GM21529 (cell line): Measurements from ENCODE around the gene AVP.
A peak's percentile ranks its signal among the peaks of the same experiment; 100 is the strongest.
"Not testable (repeated sequence)": the region's sequence is repeated elsewhere in the genome, so short reads cannot be mapped to it uniquely, and the experiment has no call there.

ENCODE experiments used
- ATAC-seq: cut with Tn5 transposase; IDR thresholded peaks from one replicate; pipeline ENCODE4 v1.9.1; 2021; ENCODE audit not compliant: unreplicated experiment

Gene AVP

DNA sequence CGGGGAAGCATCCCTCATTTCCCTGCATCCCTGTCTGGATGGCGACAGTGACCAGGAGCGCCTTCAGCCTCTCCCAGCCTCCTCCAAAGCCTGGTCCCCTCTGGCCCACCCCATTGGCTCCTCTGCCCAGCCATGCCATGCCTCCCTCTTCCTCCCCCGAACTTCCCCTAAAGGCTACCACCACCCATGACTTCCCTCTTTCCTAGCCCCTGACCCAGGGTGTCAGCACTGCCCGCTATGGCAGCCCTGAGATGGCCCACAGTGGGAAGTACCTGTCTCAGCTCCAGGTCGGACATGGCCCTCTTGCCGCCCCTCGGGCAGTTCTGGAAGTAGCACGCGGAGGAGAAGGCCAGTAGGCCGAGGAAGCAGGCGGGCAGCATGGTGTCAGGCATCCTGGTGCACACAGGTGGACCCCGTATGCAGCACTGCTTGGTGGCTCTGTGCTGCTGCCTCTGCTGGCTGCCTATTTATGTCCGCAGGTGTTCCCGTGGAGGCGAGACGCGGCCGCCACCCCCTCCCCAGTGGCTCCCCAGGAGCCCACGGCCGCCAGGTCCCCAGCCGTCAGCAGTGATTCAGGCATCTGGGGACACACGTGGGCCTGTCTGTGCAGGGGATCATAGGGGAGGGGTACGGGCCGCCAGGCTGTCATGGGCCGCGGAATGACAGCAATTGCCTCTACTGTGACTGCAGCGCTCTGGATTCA is at the start of gene AVP:
TSS of gene AVP (minus strand) at position 442 of the 703 bp plus-strand sequence. CDS start at position 392, 50 bp downstream.
- no peak for ATAC-seq

- no peak for ATAC-seq
Measured at GRCh38 chr20:3134151-3134550, 49.6 kb upstream of the AVP start.

DNA sequence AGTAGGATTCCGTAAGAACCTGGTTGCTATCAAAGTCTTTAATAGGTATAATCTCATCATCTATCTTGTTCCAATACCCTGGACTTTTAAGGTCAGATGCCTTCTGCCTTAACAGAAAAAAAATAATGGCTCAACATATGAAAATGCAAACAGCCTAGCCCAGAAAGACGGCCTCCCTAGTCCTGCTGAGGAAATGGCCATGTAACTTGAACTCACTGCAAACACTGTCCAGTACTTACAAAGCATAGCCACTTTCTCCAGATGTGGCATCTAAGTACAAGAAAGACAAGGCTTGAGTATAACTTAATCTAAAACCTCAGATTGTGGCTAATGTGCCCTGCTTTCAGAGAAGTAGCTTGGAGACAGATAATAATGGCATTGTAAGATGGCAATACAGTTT is 48.6 kb upstream of the AVP start:
- ATAC-seq = no peak

DNA sequence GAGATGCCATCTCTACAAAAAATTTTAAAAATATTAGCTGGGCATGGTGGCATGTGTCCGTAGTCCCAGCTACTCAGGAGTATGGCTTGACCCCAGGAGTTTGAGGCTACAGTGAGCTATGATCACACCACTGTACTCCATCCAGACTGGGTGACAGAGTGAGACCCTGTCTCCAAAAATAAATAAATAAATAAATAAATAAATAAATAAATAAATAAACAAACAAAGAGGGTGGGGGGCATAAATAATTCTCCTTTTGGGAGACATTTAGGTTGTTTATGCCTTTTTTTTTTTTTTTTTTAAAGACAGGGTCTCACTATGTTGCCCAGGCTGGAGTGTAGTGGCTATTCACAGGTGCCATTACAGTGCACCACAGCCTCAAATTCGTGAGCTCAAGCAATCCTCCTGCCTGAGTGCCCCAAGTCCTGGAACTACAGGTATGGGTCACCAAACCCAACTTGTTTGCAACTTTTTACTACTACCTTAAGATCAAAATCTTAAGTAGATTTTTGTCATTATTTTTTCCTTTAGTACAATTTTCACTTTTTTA is 45.6 kb upstream of the AVP start:
- no peak for ATAC-seq

DNA sequence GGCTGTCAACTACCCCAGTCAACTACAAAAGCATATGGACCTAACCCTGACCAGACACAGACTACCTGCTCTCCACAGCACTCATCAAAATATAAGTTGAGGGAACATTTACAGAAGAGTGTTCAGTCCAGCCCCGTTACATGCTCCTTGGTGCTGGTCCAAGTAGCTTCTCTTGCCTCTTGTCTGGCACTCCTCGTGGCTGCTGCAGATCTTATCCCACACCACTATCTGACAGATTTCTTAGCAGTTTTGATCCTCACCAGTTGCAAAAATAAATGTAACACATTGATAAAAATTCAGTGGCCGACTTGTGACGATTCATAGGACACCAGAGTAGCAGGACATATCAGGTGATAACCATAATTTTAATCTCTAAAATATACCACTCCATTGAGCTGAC is 44.6 kb upstream of the AVP start:
- ATAC-seq = no peak

DNA sequence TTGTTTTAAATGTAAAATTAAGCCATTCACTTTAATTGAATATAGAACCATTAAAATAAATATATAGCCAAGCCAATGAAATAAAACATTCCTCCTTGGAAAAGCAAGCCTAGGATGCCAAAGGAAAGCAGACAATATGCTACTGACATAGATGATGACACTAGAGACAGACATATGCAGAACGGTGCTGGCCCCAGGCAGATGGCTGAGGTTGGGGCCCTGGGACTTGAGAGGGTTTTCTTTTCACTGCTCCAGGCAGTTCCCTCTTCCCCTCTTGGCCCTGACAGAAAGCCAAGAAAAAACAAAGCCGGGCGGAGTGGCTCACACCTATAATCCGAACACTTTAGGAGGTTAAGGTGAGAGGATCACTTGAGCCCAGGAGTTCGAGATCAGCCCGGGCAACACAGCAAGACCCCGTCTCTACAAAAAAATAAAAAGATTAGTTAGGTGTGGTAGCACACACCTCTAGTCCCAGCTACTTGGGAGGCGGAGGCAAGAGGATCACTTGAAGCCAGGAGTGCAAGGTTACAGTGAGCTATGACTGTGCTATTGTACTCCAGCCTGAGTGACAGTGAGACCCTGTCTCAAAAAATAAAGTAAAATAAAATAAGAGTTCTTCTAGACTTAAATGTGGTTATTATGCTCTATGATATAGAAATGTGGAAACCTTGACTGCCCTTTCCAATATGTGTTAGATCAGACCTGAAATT is 43.9 kb upstream of the AVP start:
- no peak for ATAC-seq

GRCh38 chr20:3126527-3126859 is 42.0 kb upstream of the AVP start:
- ATAC-seq = no peak

DNA sequence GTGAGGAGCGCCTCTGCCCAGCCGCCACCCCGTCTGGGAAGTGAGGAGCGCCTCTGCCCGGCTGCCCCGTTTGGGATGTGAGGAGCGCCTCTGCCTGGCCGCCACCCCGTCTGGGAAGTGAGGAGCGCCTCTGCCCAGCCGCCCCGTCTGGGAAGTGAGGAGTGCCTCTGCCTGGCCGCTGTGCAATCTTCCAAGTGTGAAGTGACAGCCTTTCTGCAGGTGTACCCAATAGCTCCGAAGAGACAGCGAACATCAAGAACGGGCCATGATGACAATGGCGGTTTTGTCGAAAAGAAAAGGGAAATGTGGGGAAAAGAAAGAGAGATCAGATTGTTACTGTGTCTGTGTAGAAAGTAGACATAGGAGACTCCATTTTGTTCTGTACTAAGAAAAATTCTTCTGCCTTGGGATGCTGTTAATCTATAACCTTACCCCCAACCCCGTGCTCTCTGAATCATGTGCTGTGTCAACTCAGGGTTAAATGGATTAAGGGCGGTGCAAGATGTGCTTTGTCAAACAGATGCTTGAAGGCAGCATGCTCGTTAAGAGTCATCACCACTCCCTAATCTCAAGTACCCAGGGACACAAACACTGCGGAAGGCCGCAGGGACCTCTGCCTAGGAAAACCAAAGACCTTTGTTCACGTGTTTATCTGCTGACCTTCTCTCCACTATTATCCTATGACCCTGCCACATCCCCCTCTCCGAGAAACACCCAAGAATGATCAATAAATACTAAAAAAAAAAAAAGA is 41.4 kb upstream of the AVP start:
- ATAC-seq = not testable (repeated sequence)

- not testable (repeated sequence) for ATAC-seq
Measured at GRCh38 chr20:3124773-3125560, 40.4 kb upstream of the AVP start.

DNA sequence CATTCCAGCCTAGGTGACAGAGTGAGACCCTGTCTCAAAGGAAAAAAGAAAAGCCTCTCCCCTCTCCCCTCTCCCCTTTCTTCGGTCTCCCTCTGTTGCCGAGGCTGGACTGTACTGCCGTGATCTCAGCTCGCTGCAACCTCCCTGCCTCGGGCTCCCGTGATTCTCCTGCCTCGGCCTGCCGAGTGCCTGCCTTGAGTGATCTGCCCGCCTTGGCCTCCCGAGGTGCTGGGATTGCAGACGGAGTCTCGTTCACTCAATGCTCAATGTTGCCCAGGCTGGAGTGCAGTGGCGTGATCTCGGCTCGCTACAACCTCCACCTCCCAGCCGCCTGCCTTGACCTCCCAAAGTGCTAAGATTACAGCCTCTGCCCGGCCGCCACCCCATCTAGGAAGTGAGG is 39.6 kb upstream of the AVP start:
- not testable (repeated sequence) for ATAC-seq

- ATAC-seq = no peak
Measured at GRCh38 chr20:3123542-3123941, 39.0 kb upstream of the AVP start.

DNA sequence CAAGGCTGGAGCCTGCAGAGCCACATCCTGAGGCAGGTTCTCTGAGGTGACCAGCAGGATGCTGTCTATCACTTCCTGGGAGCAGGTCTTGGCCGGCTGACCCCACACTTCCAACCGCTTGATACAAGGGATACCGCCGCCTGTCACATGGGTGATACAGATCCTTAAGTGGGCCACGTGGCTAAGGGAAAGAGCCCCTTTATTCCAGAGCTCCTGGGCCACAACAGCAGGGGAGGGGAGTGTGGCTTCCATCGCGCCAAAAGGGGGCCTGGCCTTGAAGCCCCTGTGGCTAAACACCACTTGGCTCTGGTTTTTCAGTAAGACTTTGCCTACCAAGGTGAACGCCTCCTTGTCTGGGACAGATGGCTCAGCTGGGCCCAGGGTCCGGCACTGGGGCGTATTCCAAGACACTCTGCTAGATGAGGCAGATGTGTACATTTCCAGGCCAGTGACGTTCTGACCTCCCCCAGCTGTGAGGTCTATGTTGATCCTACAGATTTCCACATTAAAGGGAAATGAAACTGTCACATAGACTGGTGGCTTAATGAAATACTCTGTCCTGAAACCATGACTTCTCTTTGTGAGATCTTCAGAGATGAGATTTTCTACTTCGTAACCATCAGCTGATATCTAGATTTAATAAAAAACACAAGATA is 37.6 kb upstream of the AVP start:
- no peak for ATAC-seq

- ATAC-seq = no peak
Measured at GRCh38 chr20:3121271-3121911, 36.9 kb upstream of the AVP start.

GRCh38 chr20:3119044-3119443 is 34.5 kb upstream of the AVP start:
- ATAC-seq = no peak

DNA sequence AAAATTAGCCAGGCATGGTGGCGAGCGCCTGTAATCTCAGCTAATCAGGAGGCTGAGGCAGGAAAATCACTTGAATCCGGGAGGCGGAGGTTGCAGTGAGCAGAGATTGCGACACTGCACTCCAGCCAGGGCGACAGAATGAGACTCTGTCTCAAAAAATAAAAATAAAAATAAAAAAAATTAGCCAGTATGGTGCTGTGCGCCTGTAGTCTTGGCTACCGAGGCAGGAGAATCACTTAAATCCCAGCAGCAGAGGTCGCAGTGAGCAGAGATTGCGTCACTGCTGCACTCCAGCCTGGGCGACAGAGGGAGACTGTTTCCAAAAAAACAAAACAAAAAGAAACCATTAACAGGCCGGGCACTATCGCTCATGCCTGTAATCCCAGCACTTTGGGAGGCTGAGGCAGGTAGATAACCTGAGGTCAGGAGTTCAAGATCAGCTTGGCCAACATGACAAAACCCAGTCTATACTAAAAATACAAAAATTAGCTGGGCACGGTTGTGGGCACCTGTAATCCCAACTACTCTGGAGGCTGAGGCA is 33.4 kb upstream of the AVP start:
- peak; percentile 48 for ATAC-seq

DNA sequence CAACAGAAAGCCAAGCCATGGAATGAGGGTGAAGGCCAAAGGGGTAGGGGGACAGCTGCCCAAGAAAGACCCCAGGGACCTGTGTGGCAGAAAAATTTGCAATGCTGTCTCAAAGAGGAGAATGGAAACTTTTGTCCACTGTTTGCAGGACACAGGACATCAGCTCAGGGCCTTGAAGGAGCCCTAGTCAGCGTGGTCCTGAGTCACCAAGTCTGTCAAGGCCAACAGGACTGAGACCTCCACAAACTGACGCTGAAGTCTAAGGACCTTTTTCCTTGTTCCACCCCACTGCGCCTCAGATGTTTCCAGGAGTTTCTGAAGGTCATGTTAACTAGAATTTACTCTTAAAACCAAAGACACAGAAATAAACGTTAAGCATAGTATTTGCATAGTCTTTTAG is 31.8 kb upstream of the AVP start:
- ATAC-seq = no peak

- no peak for ATAC-seq
Measured at GRCh38 chr20:3115190-3116107, 30.9 kb upstream of the AVP start.

GRCh38 chr20:3111995-3112394 is 27.5 kb upstream of the AVP start:
- ATAC-seq = no peak

DNA sequence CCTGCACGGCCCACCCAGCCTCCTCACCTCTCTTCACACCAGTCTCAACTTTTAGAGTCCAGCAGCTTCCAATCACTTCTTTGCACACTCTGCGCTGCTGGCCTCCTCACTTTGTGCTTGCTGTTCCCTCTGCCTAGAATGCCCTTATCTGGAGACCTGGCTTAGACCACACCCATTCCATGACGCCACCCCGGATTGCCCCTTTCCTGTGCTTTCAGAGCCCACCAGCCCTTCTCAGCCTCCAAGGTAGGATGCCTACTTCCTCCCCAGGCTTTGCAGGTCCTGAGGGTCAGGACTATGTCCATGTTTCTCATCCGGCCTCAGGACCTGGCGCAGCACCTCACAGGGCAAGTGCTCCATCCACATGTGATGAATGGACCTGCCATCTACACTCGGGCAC is 27.0 kb upstream of the AVP start:
- no peak for ATAC-seq
